ENCODE measurements around the gene PRXL2C. TPM values are rescaled to one million over a fixed set of nuclear protein-coding genes. Genes with fewer than 3 reads are reported as not detected.
"Not testable (repeated sequence)": the region's sequence is repeated elsewhere in the genome, so short reads cannot be mapped to it uniquely, and the experiment has no call there.

Gene PRXL2C
- total RNA-seq, 1 donor from 2014 or later = 22.9 TPM

- DNase-seq (ENCODE audit: low read depth, low spot score) = no peak
Measured at GRCh38 chr9:96649620-96650324, 5.3 kb downstream of the PRXL2C start.

- no peak for DNase-seq (ENCODE audit: low read depth, low spot score)
Measured at GRCh38 chr9:96646081-96646991, 8.8 kb downstream of the PRXL2C start.

DNA sequence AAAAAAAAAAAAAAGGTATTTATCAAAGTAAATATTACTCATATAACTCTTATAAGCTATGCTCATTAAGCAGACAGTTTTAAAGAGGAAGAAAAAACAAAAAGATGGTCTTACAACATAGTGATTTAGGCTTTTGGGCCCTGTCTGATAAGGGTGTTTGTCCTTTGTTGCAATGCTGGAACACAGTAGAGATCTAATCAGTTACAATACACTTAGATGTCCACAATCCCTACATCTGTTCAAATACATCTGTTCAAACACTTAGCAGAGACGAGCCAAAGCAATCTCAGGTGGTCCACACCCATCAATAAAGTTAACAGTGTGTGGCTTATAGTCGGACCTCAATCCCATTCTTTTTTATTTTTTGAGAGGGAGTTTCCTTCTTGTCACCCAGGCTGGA lies 11.0 kb downstream of the PRXL2C start:
- no peak for DNase-seq (ENCODE audit: low read depth, low spot score)

DNA sequence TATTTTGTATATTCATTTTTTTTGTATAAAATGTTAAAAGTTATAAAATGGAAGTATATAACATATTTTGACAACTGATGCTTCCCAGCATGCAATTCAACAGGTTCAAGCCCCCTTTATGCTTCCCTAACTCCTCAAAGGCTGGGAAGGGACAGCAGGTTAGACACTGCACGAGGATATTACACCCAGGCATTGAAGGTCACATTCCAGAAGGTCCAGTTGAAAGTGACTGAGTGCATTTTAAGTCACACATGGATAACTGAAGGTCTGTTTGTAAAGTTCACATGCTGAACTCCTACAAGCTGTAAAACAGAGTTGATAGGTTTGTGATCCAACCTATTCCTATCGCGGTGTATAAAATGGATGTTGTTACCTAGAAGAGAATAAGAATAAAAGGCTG lies 13.6 kb downstream of the PRXL2C start:
- DNase-seq (ENCODE audit: low read depth, low spot score) = no peak

GRCh38 chr9:96638606-96639364 lies 16.3 kb downstream of the PRXL2C start:
- no peak for DNase-seq (ENCODE audit: low read depth, low spot score)

- no peak for DNase-seq (ENCODE audit: low read depth, low spot score)
Measured at GRCh38 chr9:96636368-96636767, 18.7 kb downstream of the PRXL2C start.

DNA sequence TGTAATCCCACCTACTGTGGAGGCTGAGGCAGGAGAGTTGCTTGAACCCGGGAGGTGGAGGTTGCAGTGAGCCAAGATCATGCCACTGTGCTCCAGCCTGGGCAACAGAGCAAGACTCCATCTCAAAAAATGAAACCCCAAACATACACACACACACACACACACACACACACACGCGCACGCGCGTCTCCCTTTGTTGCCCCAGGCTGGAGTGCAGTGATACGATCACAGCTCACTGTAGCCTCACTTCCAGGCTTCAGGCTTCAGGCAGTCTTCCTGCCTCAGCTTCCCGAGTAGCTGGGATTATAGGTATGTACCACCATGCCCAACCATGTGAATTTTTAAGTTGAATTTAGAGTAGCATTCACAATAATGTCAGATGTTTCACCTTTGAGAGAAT lies 21.5 kb downstream of the PRXL2C start:
- DNase-seq (ENCODE audit: low read depth, low spot score) = not testable (repeated sequence)

GRCh38 chr9:96626912-96627311 lies 28.2 kb downstream of the PRXL2C start:
- no peak for DNase-seq (ENCODE audit: low read depth, low spot score)

- no peak for DNase-seq (ENCODE audit: low read depth, low spot score)
Measured at GRCh38 chr9:96621618-96622017, 33.5 kb downstream of the PRXL2C start.

- no peak for DNase-seq (ENCODE audit: low read depth, low spot score)
Measured at GRCh38 chr9:96620832-96621269, 34.3 kb downstream of the PRXL2C start.

GRCh38 chr9:96620181-96620514 lies 35.0 kb downstream of the PRXL2C start:
- no peak for DNase-seq (ENCODE audit: low read depth, low spot score)

GRCh38 chr9:96619491-96620180 lies 35.5 kb downstream of the PRXL2C start, which contains the start of gene CDC14B:
CDC14B (minus strand) TSS chr9:96619843; CDS start chr9:96619378, 465 bp downstream.
- peak; percentile 20 for DNase-seq (ENCODE audit: low read depth, low spot score)

- DNase-seq (ENCODE audit: low read depth, low spot score) = no peak
Measured at GRCh38 chr9:96619124-96619465, 36.0 kb downstream of the PRXL2C start.

DNA sequence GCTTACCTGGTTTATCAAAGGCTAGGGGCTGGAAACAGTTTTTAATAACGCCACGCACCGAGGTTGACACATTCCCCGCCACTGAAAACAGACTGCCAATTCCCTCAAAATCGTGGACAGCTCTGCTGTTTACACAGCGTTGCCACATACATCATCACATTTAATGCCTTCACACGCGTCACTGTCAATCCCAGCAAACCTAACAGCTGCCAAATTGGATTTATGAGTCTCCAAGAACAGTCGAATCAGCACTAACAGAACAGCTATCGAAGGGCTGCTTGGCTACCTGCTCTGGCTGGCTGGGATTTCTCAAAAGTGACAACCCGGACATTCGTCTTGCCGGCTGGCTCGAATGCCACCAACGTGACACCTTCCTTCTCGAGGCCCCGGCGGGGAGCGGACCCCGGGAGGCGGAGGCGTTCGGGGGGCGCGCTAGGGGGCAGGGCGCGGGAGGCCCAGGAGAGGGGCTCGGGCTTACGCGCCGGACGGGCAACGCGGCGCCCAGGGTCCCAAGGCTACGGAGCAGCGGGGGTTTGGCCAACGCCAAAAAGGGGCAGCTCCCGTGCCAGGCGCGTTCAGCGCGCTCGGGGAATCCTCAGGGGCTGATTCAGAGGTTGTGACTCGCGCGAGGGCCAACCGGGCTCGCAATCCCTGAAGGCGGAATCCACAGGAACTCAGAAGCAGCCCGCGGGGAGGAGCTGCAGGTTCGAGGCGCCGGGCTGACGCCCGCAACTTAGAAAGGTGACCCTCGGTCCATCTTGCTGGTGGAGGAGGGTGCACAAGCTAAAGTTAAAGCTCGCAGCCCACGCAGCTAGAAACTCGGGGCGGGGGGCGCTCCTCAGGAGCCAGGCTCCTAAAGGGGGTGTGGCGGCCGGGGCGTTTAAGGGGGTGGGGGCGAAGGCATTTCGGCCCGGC lies 36.7 kb downstream of the PRXL2C start:
- no peak for DNase-seq (ENCODE audit: low read depth, low spot score)

GRCh38 chr9:96617439-96618185 lies 37.5 kb downstream of the PRXL2C start:
- no peak for DNase-seq (ENCODE audit: low read depth, low spot score)

- DNase-seq (ENCODE audit: low read depth, low spot score) = no peak
Measured at GRCh38 chr9:96616817-96617438, 38.2 kb downstream of the PRXL2C start.

DNA sequence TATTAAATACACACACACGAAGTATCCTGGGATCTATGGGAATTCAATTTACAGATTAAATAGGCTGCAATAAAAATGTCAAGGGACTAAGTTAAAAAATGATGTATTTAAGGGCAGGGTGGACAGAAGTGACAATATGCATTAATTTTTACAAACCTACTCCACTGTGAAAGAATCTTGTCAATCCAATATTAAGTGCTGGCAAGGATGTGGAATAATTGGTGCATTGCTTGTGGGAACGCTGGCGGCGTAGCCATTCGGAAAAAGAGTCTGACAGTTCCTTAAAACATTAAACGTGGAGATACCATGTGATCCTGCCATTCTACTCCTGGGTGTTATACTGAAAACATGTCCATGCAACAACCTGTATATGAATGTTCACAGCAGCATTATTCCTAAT lies 39.7 kb downstream of the PRXL2C start:
- no peak for DNase-seq (ENCODE audit: low read depth, low spot score)

DNA sequence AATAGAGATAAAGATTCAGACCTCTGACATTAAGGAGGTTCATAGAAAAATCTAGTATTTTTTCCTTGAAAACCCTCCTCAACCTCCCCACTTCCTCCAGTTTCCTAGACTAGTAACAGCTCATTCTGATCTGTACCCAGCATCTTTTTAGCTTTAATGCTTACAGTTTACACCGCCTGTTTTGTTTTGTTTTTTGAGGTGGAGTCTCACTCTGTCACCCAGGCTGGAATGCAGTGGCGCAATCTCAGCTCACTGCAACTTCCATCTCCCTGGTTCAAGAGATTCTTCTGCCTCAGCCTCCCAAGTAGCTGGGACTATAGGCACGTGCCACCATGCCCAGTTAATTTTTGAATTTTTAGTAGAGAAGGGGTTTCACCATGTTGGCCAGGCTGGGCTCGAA lies 40.5 kb downstream of the PRXL2C start:
- not testable (repeated sequence) for DNase-seq (ENCODE audit: low read depth, low spot score)

GRCh38 chr9:96612966-96613589 lies 42.0 kb downstream of the PRXL2C start:
- DNase-seq (ENCODE audit: low read depth, low spot score) = no peak

Measured in pulmonary artery endothelial cell (primary cell).